H1 (cell line): ENCODE measurements around the gene PPFIA2. TPM values are rescaled to one million over a fixed set of nuclear protein-coding genes. Genes with fewer than 3 reads are reported as not detected.

ENCODE experiments used
- CTCF ChIA-PET: fragments of 300-600 bp; sonication (Branson Sonifier 250); formaldehyde crosslinking; loops from one replicate; lab custom pipeline; 2021; ENCODE audit not compliant: partially characterized antibody; lab: Charles Lee
- POLR2A ChIA-PET: fragments of 300-600 bp; sonication (Branson Sonifier 250); formaldehyde crosslinking; loops from one replicate; lab custom pipeline; 2021; ENCODE audit warnings: inconsistent platforms; ENCODE audit not compliant: partially characterized antibody; lab: Charles Lee
- DNase-seq, 2 experiments: peaks; one replicate each; pipeline versions ENCODE4 v3.0.0 to v3.0.0-alpha.2; 2010 to 2022; ENCODE audit warnings: low spot score in 2 of 2, low read depth in 1 of 2, mixed read lengths in 1 of 2
- FAIRE-seq: peaks from 2 replicates; lab custom pipeline; 2011; peaks lifted over from hg19 to GRCh38; lab: Jason Lieb, UNC
- H2AFZ ChIP-seq: 2 replicates; pipeline ENCODE4 v1.8.1; 2012; ENCODE audit warnings: low read length, inconsistent platforms
- H2AK5ac ChIP-seq: 2 replicates; pipeline ENCODE4 v1.6.1; 2013; ENCODE audit warnings: low read depth, low read length
- H2BK120ac ChIP-seq: replicated peaks from 2 replicates; pipeline ENCODE3; 2013; ENCODE audit warnings: low read depth, low read length, inconsistent platforms
- H2BK12ac ChIP-seq: 2 replicates; pipeline ENCODE4 v1.6.1; 2013; ENCODE audit warnings: low read depth, low read length
- H2BK15ac ChIP-seq: 2 replicates; pipeline ENCODE4 v1.6.1; 2013; ENCODE audit warnings: low read length
- H2BK20ac ChIP-seq: 2 replicates; pipeline ENCODE4 v1.6.1; 2013; ENCODE audit warnings: low read length
- H2BK5ac ChIP-seq: 2 replicates; pipeline ENCODE4 v1.6.1; 2013; ENCODE audit warnings: low read depth, low read length
- H3K14ac ChIP-seq: 2 replicates; pipeline ENCODE4 v1.6.1; 2013; ENCODE audit warnings: inconsistent platforms; ENCODE audit not compliant: insufficient read length
- H3K18ac ChIP-seq: 2 replicates; pipeline ENCODE4 v1.6.1; 2013; ENCODE audit warnings: low read length; ENCODE audit errors: extremely low read depth
- H3K23ac ChIP-seq: 2 replicates; pipeline ENCODE4 v1.6.1; 2013; ENCODE audit warnings: inconsistent platforms; ENCODE audit not compliant: insufficient read length
- H3K23me2 ChIP-seq: 2 replicates; pipeline ENCODE4 v1.6.1; 2013; ENCODE audit warnings: low read depth, low read length
- H3K27ac ChIP-seq: 2 replicates; pipeline ENCODE4 v1.6.1; 2011; ENCODE audit warnings: low read depth, low read length, inconsistent platforms
- H3K27me3 ChIP-seq, 4 experiments: replicated peaks in 1 of 4; 1 replicate in 1 of 4; 2 replicates in 3 of 4; pipeline versions ENCODE4 v1.6.1 to v1.8.1; 2011 to 2013; ENCODE audit warnings: low read length in 3 of 4, mild to moderate bottlenecking in 3 of 4, inconsistent platforms in 2 of 4, mixed read lengths in 2 of 4, moderate library complexity in 1 of 4; ENCODE audit not compliant: control insufficient read depth in 3 of 4, insufficient read depth in 3 of 4; ENCODE audit errors: extremely low read depth in 1 of 4
- H3K36me3 ChIP-seq, 4 experiments: 2 replicates each; pipeline versions ENCODE4 v1.6.1 to v1.8.1; 2011 to 2013; ENCODE audit warnings: mild to moderate bottlenecking in 4 of 4, low read length in 3 of 4, moderate library complexity in 2 of 4, control low read depth in 1 of 4, inconsistent platforms in 1 of 4; ENCODE audit not compliant: insufficient read depth in 4 of 4, control insufficient read depth in 2 of 4
- H3K4ac ChIP-seq: replicated peaks from 2 replicates; pipeline ENCODE3; 2013; ENCODE audit warnings: low read length, low read depth, mixed read lengths, inconsistent platforms; ENCODE audit not compliant: insufficient read length
- H3K4me1 ChIP-seq, 4 experiments: replicated peaks in 1 of 4; 1 replicate in 1 of 4; 2 replicates in 3 of 4; pipeline versions ENCODE4 v1.6.1 to v1.8.1; 2011 to 2013; ENCODE audit warnings: low read length in 3 of 4, inconsistent platforms in 2 of 4, mixed read lengths in 1 of 4; ENCODE audit not compliant: insufficient read depth in 4 of 4, control insufficient read depth in 3 of 4
- H3K4me2 ChIP-seq, 2 experiments: 2 replicates each; pipeline versions ENCODE4 v1.6.1 to v1.8.1; 2011 to 2013; ENCODE audit warnings: low read depth in 2 of 2, low read length in 2 of 2, control low read depth in 1 of 2, inconsistent platforms in 1 of 2, mild to moderate bottlenecking in 1 of 2; ENCODE audit not compliant: insufficient read depth in 1 of 2
- H3K4me3 ChIP-seq, 4 experiments: fragments of 200-600, 300-600 bp in 1 of 4; sonication (generic), shearing (Covaris generic), sonication (Bioruptor Twin) in 1 of 4; 2 replicates each; pipeline versions ENCODE4 v1.5.1 to v1.8.1; 2011 to 2016; ENCODE audit warnings: low read length in 4 of 4, low read depth in 3 of 4, control low read depth in 2 of 4, inconsistent platforms in 2 of 4, mild to moderate bottlenecking in 2 of 4, mixed read lengths in 1 of 4, moderate library complexity in 1 of 4; ENCODE audit not compliant: insufficient read depth in 2 of 4; ENCODE audit errors: extremely low read depth in 1 of 4
- H3K56ac ChIP-seq: replicated peaks from 2 replicates; pipeline ENCODE3; 2013; ENCODE audit warnings: low read depth, mild to moderate bottlenecking, mixed read lengths, low read length, inconsistent platforms; ENCODE audit not compliant: insufficient read length
- H3K79me1 ChIP-seq: 2 replicates; pipeline ENCODE4 v1.6.1; 2013; ENCODE audit warnings: low read depth, low read length, control low read depth
- H3K79me2 ChIP-seq, 2 experiments: 2 replicates each; pipeline versions ENCODE4 v1.6.1 to v1.8.1; 2012 to 2013; ENCODE audit warnings: low read length in 2 of 2, mild to moderate bottlenecking in 2 of 2, inconsistent platforms in 1 of 2; ENCODE audit not compliant: insufficient read depth in 2 of 2, control insufficient read depth in 1 of 2
- H3K9ac ChIP-seq, 4 experiments: replicated peaks in 1 of 4; 1 replicate in 1 of 4; 2 replicates in 3 of 4; pipeline versions ENCODE4 v1.6.1 to v1.8.1; 2011 to 2013; ENCODE audit warnings: low read depth in 3 of 4, low read length in 3 of 4, control low read depth in 2 of 4, mild to moderate bottlenecking in 2 of 4, moderate library complexity in 2 of 4, inconsistent platforms in 1 of 4; ENCODE audit errors: extremely low read depth in 1 of 4
- H3K9me3 ChIP-seq, 2 experiments: 2 replicates each; pipeline versions ENCODE4 v1.6.1 to v1.8.1; 2012 to 2013; ENCODE audit warnings: mild to moderate bottlenecking in 2 of 2, moderate library complexity in 2 of 2, control low read depth in 1 of 2, inconsistent platforms in 1 of 2, low read depth in 1 of 2, low read length in 1 of 2, mixed read lengths in 1 of 2; ENCODE audit not compliant: insufficient read depth in 2 of 2
- H4K20me1 ChIP-seq, 2 experiments: replicated peaks in 1 of 2; 2 replicates each; pipeline versions ENCODE3 to v1.8.1; 2011 to 2013; ENCODE audit warnings: inconsistent platforms in 2 of 2, low read length in 2 of 2, mild to moderate bottlenecking in 1 of 2; ENCODE audit not compliant: insufficient read depth in 2 of 2, control insufficient read depth in 1 of 2
- H4K5ac ChIP-seq: 2 replicates; pipeline ENCODE4 v1.6.1; 2013; ENCODE audit warnings: low read length, low read depth, mixed read lengths, inconsistent platforms; ENCODE audit not compliant: insufficient read length
- H4K8ac ChIP-seq: 2 replicates; pipeline ENCODE4 v1.8.0; 2013; ENCODE audit warnings: mild to moderate bottlenecking, moderate library complexity, low read length, inconsistent platforms; ENCODE audit not compliant: insufficient read depth; ENCODE audit errors: extremely low read depth
- H4K91ac ChIP-seq: replicated peaks from 2 replicates; pipeline ENCODE3; 2013; ENCODE audit warnings: low read length, mixed read lengths, inconsistent platforms; ENCODE audit not compliant: insufficient read length
- GTF2F1 ChIP-seq: IDR thresholded peaks from 2 replicates; pipeline ENCODE4 v1.6.1; 2012; ENCODE audit warnings: low read depth, low read length, improper control_type of control experiment, borderline replicate concordance
- JUN ChIP-seq: IDR thresholded peaks from 2 replicates; pipeline ENCODE4 v1.6.1; 2011; ENCODE audit warnings: low read depth, mild to moderate bottlenecking, improper control_type of control experiment, low read length
- YY1 ChIP-seq: IDR thresholded peaks from 2 replicates; pipeline ENCODE4 v1.6.1; 2011; ENCODE audit warnings: low read depth, mild to moderate bottlenecking, low read length
- WGBS, 2 experiments: shearing (Covaris generic) in 1 of 2; methylation state at CpG; one replicate each; pipeline versions ENCODE4 v1.1.6 to v1.1.7; 2013 to 2015; ENCODE audit warnings: low lambda C conversion rate in 2 of 2, mixed read lengths in 2 of 2, inconsistent platforms in 1 of 2, low coverage in 1 of 2, missing lambda C conversion rate in 1 of 2; ENCODE audit not compliant: insufficient replicate concordance in 2 of 2, insufficient coverage in 1 of 2, insufficient read length in 1 of 2; ENCODE audit errors: extremely low coverage in 1 of 2, missing lambda C conversion rate in 1 of 2; 5-methylcytosine and 5-hydroxymethylcytosine counted together
- polyA plus RNA-seq, 7 experiments: library from polyadenylated mRNA; depleted of rRNA in 3 of 7; stranded (reverse) in 5 of 7; unstranded in 2 of 7; fragments of >200 nt in 5 of 7; fragments of 200-250 nt in 2 of 7; gene quantifications; 1 replicate in 5 of 7; 2 replicates in 1 of 7; 4 replicates in 1 of 7; pipeline versions ENCODE4 v1.2.1 to v1.2.3, GENCODE V29; 2011 to 2013; ENCODE audit warnings: missing spikeins in 2 of 7, mixed read lengths in 2 of 7
- total RNA-seq: library from RNA; stranded (reverse); fragmentation: NEBNext Ultra II Directional; extraction: Animal tissue kit (Norgen Biotek cat#: 25700); gene quantifications from 2 replicates; pipeline ENCODE4 v1.2.1, GENCODE V29; 2021

The PPFIA2 gene
- total and polyA plus RNA-seq, 2 of the 8 experiments (the other 6 are each of a cell fraction or from before 2014, with no cell fraction given): 1.2 to 1.8 TPM

DNA sequence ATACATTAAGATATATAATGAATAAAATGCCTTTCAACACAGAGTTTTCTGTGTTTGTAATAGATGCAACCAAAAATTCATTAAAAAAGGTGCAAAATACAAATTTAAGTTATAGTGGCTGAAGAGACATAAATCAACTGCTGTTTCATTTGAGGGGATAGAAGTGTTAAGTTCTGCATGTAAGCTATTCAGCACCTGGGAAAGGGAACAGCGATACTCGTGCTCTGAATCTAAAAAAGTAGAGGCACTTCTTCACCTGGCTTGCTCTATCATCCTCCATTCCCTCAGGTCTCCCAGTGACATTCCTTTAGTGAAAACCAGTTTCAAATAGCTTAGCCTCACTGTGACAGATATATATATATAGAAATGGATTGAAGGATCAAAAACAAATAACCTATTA, 458.7 kb downstream of the PPFIA2 start:
- CTCF ChIA-PET: interaction anchor here (1.1 kb wide), 1 partner anchor 10 kb away, joined by 3 read pairs; no protein-coding TSS in a partner anchor
- DNase-seq: no peak

More for the DNA sequence above, 458.7 kb downstream of the PPFIA2 start:
- Histone ChIP-seq H3K79me1 (no peaks in the 10 kb centered on the region), H2AK5ac (no peak overlapping the region), H2BK120ac (no peak overlapping the region), H3K79me2 (no peaks in the 10 kb centered on the region), H3K23me2 (no peaks in the 10 kb centered on the region), H3K9ac (no peak overlapping the region), H3K14ac (no peak overlapping the region), H3K18ac (no peak overlapping the region), H3K27ac (no peak overlapping the region), H2BK20ac (no peak overlapping the region), H3K9me3 (no peaks in the 10 kb centered on the region), H4K20me1 (no peaks in the 10 kb centered on the region), H3K4me1 (no peaks in the 10 kb centered on the region), H3K23ac (no peak overlapping the region)
- FAIRE-seq: no peak
- POLR2A ChIA-PET: no interaction called here
- TF ChIP-seq JUN (no peak), YY1 (no peak), GTF2F1 (no peak)
- TF ChIP-seq, all 59 proteins: peak for 0
- no peak overlapping the region for H2BK12ac ChIP-seq
- no peak overlapping the region for H4K5ac ChIP-seq
- no peak overlapping the region for H2BK15ac ChIP-seq
- H3K27me3 ChIP-seq: no peaks in the 10 kb centered on the region
- no peak overlapping the region for H2BK5ac ChIP-seq
- H3K56ac ChIP-seq: no peak overlapping the region
- H3K4me2 ChIP-seq: no peak overlapping the region
- WGBS, 2 experiments: 95% methylated on average over 2 of the region's 2 CpGs; no CpG with 5 or more reads in 1 of the 2 experiments
- no peak overlapping the region for H4K91ac ChIP-seq
- no peak overlapping the region for H4K8ac ChIP-seq
- H3K4me3 ChIP-seq: no peak overlapping the region
- no peak overlapping the region for H3K4ac ChIP-seq
- H2AFZ ChIP-seq: no peak overlapping the region
- H3K36me3 ChIP-seq: no peaks in the 10 kb centered on the region
